ENCODE results near the gene IFI27L2.

The IFI27L2 gene

DNA sequence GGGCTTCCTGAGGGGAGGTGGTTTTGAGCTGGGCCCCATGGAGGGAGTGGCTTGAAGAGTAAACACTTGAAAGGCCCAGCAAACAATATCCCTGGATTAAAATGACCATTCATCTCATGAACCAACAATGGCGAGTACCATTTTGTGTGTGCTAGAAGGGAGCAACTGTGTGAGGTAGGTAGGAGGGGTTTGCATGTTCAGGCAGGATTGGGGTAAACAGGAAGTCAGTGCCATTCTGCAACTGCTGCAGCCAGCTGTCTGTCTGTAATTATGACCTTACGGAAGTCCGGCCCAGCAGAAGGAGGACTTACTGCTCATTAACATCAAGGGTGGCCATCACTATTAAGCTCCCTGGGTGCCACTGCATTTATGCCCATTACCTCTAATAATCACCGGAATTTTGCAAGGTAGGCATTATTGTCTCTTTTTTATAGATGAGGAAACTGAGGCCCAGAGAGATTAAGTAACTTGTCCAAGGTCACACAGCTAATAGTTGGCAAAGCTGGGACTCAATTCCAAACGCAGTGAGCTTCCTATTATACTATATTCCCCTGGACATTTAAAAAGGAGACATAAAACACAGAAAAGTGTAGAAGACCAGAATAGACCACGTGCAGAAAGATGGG lies 16.6 kb upstream of the IFI27L2 start:
- peak; percentile 86 for DNase-seq

DNA sequence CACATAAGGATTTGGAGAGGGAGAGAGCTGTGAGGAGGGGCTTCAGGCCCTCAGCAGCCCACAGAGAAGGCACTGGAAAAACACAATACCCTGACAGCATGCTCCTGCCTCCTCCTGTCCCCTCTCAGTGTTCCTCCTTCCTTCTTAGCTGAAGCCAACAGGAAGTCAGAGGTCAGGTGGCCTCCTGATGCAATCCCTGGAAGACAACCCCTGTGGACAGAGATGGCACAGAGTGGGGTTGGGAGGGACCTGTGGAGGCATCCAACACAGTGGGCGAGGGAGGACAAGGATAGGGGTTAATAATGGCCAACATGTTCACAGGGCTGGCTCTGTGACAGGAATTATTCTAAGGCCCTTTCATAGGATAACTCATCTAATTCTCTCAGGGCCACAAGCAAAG lies 15.4 kb upstream of the IFI27L2 start:
- DNase-seq: no peak

DNA sequence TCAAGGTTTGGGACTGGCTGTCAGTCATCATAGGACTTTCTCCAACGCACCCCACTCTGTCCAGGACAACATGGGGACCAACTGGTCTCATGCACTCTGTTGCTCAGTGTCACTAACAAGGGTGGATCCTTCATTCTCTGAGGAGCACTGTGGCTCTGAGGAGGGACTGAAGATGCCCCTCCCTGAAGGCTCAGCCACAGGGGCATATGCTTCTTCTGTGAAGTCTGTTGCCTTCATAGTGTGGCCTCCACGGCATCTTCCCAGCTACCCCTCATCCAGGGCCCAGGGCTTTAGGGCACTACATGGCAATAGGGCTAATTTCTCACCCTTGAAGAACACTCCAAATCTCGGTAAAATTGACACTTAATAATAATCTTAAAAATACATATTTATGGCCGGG lies 14.3 kb upstream of the IFI27L2 start:
- DNase-seq: no peak

DNA sequence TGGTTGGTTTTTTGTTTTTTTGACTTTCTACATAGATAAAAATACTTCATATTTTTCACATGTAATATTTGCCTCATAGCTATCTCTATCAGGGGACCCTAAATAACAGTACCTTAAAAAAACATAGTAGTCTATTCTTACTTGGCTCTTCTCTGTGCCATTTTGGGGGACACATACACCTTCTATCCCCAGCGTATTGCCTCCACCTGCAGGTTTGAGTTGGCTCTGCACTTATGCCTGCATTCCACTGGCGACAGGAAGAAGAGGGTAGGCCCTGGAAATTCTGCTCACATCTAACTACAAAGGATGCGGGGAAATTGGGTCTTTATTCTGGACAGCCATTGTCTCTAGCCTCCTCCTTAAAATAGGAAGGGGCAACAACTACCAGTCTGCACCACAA lies 13.8 kb upstream of the IFI27L2 start:
- DNase-seq: no peak

DNA sequence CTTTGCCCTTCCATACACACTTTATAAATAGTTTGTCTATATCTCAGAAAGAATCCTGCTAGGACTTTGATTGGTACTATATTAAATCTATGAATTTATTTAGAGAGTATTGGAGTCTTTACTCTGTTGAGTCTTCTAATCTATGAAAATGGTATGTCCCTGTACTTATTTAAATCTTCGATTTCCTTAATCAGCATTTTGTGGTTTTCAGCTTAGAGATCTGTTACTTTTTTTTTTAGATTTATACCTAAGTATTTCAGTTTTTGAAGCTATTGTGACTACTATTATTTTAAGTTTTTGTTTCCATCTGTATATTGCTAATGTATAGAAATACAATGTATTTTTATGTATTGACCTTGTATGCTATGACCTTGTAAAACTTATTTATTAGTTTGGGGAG lies 13.4 kb upstream of the IFI27L2 start:
- DNase-seq: no peak

DNA sequence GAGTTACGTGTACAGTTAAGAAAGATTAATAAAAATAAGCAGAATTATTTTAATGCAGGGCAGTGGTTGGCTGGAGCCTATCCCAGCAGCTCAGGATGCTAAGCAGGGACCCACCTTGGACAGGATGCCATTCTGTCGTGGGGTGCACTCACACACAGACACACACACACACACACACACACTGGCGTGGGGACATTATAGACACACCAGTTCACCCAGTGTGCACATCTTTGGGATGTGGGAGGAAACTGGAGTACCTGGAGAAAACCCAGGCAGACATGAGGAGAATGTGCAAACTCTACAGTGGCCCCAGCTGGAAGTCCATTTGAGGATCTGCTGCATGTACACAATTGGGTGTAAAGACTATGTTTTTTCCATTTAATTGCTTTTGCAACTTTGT lies 12.8 kb upstream of the IFI27L2 start:
- no peak for DNase-seq

DNA sequence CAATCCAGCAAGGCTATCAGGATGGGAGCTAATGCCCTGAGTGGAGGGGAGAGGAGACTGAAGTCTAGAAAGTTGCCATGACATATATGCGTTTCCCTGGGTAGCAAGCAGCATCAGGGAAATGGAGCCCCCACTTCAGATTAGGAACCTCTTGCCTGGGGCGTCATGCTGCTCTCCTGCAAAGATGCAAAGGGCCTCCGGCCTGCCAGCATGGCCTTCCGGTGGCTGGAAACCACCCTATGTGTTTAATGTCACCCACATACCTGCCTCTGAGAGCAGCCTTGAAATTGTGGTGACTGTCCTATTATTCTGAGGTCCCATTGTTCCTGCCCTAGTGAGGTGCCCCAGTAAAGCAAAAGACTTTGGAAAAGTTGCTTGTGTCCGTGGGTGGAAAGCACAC lies 10.0 kb upstream of the IFI27L2 start:
- no peak for DNase-seq

DNA sequence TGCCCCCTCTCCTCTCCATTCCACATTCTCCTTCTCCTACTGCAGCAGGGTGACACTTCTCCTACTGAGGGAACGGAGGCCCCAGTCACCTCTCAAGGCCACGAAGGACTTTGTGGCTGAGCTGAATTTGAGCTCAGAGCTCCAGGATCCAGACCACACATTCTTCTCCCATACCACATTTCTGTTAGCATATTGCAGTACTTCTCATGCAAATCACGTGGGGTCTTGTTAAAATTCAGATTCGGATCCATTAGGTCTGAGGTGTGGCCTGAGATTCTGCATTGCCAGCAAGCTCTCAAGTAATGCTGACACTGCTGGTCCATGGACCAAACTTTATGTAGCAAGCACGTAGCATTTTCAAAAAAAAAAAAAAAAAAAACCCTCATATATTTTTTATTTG lies 9.6 kb upstream of the IFI27L2 start:
- no peak for DNase-seq

DNA sequence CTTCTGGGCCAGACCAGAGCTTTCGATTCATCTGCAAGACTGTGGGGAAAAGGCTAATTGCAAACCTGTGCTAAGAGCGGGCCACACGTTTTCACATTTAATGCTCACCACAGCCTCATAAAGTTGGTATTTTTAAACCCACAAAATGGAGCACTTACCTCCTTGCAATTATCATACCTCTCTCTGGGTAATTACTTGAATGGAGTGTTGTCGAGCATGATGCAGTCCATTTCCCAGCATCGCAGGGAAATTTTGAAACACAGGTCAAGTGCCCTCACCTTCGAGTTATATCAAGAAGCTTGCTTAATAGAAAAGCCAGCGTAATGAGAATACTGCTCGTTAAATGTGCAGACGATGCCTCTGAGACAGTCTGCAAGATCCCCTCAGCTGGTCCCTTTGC lies 8.8 kb upstream of the IFI27L2 start:
- no peak for DNase-seq

DNA sequence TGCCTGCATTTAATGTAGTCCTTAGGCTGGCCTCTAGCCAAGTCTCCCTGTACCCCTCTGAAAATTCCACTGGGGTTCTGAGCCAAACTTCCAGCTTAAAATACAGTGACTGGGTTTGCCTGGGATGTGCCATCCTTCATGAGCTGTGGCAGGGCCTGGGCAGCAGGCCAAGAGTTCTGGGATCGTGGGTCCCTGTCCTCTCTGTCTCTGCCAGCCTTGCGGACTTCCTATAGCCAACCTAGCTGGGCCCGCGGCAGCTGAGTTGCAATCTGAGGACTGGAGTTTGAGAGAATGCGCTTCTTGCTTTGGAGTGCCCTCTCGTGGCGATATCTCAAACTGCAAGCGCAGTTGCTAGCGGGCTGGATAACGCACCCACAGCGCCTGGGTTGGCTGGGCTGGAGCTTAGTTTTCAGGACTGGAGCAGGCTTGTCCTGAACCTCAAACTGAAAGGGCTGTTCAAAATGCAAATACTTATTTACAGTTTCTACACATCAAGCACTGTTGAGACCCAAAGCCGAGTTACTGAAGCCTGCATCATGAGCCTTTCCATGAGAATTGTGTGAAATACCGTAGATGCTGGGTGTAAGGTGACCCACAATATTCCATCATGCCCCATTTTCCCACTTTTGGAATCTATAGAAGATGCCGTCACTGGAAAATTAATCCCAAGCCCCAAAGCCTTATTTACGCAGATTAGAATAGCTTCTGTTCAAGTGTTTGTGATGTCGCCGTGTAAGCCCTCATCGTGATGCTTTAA lies 7.3 kb upstream of the IFI27L2 start:
- peak; percentile 82 for DNase-seq

DNA sequence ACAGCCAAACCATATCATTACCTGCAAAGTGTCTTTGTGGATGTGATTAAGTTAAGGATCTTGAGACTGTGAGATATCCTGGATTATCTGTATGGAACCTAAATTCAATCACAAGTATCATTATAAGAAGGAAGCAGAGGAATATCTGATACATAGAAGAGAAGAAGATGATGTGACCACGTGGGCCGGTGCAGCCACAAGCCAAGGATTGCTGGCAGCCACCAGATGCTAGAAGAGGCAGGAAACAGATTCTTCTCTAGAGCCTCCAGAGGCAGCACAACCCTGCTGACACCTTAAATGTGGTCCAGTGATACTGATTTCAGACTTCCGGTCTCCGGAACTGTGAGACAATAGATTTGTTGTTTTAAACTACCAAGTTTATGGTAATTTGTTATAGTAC lies 6.1 kb upstream of the IFI27L2 start:
- no peak for DNase-seq

DNA sequence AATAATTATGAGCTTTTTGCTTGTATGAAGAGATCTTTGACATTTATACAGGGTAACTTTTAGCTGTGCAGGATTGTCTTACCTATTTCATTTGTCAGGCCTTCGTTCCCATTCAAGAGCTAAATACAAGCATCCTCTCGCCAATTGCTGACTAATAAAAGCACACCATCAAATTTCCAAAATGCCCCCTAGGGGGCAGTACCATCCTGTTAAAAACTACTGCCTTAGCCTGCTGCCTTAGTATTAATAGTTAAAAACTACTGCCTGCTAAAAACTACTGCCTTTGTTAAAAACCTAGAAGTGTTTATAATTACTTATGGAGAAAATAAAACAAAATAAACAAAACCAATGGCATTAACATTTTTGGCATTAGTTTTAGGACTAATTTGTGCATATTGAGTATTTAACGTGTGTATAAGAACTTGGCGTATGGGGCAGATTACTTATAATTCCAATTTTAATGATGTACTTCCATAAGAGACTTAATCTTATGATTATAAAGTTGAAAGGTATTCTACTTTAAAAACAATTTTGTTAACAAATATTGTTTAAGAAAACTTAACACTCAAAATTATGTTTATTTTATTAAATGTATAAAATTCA lies 3.0 kb upstream of the IFI27L2 start:
- peak; percentile 49 for DNase-seq

DNA sequence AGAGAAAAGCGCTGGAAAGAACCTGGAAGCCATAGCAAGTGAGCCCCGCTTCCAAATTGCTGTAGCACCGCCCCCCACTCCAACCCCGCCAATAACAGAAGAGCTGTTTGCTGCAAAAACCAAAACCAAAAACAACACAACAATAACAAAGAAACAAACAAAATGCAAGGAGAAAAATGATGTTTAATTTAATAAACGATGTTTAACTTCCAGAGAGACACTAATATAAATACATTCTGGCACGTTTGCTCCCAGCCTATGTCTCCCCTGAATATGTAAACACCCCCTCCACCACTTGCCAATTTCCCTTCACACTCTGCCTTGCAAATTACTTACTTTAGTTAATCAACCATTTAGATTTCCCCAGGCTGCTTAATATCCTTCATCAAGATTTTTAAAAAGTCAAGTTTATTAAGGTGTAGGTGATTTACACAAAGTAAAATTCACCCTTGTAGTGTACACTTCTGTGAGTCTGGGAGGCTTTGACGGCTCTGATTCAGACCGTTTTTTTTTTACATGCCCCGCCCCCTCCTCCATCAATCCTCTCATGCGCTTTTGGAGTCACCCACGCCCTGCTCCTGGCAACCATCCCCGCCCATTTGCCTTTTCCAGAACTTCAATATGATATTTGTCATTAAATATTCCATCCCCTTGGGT lies 482 bp upstream of the IFI27L2 start:
- peak; percentile 36 for DNase-seq

DNA sequence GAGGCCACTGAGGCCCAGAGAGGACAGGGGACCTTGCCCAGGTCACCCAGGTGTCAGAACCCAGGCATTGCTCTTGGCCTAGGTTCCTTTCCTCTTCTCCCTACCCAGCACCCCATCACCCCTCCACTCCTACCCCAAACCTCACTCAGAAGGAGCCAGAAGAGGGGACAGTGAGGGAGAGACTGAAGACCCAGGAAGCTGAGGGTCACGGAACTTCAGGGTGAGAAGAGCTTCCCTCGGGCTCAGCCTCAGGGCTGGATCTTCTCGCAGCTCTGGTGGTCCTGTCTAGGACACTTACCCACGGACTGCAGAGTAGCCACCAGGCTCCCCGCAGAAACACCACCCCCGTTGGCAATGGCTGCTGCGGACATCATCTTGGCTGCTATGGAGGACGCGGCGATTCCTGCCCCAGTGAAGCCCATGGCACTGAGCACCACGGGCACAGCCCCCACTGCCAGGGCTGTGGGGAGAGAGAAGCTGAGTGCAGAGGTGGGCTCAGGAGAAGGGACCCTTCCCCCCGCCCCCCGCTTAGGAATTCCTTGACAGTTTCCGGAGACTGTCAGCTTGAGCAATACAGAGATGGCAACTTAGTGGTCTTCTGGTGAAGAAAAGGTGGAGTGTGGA lies 1.1 kb downstream of the IFI27L2 start:
- no peak for DNase-seq

DNA sequence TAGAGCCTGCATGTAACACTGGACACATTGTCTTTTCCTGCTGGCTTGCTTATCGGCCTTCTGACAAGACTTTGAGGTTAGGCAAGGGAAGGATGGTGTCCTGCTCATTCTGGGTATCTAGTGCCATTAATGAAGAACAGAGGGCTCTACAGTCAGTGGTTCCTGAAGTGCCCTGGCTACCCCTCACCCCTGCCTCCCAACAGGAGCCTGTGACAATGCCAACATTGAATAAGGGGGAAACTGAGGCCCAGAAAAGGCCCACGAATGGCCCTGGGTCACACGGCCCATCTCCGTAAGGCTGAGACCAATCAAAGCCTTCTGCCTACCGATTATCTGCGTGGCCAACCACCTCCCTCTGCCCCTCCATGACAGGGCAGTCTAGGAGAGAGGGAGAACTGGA lies 2.1 kb downstream of the IFI27L2 start:
- DNase-seq: no peak

DNA sequence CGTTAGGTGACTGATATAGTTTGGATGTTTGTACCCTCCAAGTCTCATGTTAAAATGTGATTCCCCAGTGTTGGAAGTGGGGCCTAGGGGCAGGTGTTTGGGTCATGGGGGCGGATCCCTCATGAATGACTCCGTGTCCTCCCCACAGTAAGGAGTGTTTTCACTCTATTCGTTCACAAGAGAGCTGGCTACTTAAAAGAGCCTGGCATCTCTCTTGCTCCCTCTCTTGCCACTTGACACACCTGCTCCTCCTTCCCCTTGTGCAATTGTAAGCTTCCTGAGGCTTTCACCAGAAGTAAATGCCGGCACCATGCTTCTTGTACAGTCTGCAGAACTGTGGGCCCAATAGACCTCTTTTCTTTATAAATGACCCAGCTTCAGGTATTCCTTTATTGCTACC lies 2.6 kb downstream of the IFI27L2 start:
- no peak for DNase-seq

DNA sequence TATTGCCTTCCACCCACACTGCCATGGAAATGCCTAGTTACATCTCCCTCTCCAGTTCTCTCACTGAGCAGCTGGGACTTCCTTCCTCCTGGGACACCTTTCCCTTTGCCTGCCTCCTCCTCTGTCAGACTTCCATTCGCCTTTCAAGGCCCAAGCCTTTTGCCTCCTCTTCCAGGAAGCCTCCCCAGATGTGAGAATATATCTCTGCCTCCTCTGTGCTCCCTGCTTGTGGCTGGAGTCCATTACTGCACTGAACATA lies 3.1 kb downstream of the IFI27L2 start:
- no peak for DNase-seq

DNA sequence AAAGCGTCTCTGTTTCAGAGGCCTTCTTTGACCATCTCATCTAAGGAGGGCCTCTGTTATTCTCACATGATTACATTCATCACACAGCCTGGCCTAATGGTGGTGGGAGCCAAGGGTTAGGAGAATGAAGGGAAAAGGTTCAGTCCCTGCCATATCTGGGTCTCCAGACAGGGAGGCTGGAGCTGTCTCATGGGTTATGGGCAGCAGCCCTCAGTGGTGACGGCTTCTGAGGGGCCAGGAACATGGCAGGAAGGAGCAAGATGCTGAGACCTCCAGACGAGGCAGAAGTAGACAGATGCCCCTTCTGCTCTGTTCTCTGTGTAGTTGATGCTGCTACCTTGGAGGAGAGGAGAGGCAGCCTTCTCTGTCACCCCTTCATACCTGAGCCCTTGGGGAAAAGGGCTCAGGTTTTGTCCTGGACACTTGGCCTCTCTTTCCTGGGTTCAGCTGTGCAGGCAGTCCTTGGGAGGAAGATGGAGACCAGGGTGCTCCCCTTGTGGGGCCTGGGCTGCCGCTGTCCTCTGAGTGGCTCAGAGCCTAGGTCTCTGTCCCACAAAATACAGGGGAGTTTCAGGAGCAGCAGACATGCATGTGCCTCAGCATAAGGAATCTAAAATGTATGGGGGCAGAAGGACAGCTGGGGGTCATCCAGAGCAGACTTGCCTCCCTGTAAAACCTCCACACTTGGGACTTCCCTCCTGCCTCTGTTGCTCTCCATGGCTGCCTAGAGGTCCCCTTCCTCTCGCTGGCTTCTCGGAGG lies 3.6 kb downstream of the IFI27L2 start:
- DNase-seq: no peak

DNA sequence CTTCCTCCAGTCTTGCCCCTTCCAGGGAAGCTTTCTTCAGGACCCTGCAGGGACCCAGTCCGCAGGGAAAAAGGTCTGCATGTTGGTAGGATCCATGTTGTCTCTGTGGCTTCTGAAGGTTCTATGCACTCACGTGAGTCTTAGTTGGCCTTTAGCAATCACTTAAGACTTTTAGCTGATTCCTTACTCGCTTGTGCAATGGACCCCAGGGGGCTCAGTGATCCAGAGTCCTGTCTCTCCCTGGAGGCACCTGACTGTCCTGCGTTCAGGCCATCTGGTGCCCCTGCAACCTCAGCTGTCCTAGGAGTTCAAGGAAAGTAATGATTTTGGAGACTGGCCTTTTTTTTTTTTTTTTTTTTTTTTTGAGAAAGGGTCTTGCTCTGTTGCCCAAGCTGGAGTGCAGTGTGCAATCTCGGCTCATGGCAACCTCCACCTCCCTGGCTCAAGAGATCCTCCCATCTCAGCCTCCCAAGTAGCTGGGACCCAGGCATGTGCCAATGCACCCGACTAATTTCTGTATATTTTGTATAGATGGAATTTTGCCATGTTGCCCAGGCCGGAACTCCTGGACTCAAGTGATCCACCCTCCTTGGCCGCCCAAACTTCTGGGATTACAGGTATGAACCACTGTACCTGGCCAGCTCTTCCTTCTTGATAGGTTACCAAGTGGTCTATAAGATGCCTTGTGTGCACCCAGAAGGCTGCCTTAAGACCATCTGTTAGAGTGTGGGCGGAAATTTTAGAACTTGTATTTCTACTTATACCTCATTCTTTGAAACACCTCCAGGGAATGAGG lies 4.6 kb downstream of the IFI27L2 start:
- no peak for DNase-seq

DNA sequence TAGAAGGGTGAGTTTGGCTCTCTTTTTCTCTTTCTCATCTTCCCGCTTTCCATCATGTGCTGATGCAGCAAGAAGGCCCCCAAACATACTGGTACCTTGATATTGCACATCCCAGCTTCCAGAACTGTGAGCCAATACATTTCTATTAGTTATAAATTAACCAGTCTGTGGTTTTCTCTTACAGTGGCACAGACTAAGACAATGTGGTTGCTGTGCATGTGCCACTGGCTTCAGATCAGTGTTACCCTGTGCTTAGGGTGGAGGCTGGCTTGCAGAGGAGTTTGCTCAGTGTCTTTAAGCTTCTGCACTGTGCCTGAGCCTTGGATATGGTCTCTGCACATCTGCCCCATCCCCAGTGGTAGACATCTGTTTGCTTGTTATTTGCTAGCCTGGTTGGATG lies 5.5 kb downstream of the IFI27L2 start:
- DNase-seq: no peak

DNA sequence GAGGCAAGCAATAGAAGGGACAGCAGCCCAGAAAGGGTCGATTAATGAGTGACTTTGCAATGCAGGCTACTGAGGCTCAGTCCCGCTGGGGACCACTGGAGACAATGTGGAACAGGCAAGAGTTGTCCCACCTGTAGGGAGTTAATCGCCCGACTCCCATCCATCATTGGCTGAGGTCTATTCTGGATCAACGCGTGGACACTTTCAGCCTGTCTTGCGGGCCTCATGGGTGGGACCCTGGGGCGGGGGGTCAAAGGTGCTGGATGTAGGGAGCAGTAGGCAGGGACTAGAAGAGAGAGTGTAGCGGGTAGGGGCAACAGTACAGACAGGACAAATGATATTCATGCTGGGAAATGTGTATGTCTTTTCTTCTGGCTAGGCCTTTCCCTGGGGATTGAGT lies 6.1 kb downstream of the IFI27L2 start:
- no peak for DNase-seq

DNA sequence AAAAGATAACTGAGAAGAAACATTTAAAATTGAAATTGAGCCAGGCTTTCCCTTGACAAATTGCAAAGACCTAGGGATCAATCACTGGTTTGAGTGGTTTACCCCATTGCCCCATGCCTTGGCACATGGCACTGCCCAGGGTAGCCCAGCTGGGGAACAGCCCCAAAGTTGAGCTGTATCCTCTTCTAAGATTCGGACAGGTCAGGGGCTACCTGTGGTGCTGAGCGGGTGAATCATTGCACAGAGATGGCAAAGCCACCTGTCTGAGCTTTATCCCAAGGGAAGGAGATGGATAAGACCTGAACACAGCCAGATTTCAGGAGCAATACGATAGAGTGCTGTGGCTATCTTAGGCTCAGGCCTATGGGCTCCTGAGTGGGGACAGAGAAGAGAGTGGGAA lies 7.0 kb downstream of the IFI27L2 start:
- DNase-seq: no peak
